Measurements from ENCODE around the gene EML4.

DNA sequence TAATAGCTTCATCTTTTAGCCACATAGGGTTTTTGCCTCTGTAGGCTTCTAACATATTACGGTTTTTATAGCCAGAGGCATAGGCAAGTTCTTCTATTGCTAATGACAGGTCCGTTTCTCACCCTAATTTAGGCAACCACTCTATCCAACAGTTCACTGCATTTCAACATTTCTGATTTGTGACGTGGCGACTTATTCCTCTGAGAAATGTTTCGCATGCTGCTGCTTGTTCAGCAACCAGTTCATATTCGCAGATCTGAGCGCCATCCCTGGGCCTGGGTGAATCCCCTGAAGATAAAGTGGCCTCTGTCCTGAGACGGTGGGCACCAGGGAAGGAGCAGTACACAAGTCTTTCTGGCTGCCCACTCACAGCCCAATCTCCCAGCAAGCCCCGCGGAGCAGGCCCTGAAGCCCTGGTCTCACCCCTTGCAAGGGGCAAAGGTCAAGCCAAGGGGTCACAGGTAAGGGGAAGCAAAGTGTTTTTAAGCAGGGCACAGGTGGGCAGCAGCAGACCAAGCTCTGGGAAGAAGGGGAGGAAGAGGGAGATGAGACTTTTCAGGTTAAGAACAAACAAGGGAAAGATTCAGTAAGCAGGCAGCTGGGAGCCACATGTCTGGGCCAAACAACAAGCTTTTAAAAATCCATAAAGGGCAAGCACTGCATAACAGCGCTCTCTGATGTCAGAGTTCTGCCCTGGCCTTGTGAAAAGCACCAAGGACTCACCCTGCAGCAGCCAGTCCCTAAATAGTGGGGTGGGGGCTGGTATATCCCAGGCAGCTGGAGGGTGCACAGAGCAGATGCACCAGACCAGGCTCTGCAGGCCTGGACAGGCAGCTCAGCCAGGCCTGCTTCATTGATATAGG lies 202.7 kb downstream of the EML4 start:
- TF ChIP-seq POLR2A (IDR thresholded peaks at IDR 0.05), result no peak
- no peak for TF ChIP-seq CTCF (IDR thresholded peaks at IDR 0.05)

All from ovary (tissue), 3 donors.